H54 (cell line): ENCODE results near the gene SNRPF.
A peak's percentile ranks its signal among the peaks of the same experiment; 100 is the strongest.
"Not testable (repeated sequence)": the region's sequence is repeated elsewhere in the genome, so short reads cannot be mapped to it uniquely, and the experiment has no call there.

Experiments
- DNase-seq: peaks from one replicate; pipeline ENCODE4 v3.0.0; 2011; ENCODE audit warnings: low spot score, mixed read lengths; ENCODE audit not compliant: insufficient read length
- FAIRE-seq: peaks from 3 replicates; lab custom pipeline; 2011; peaks lifted over from hg19 to GRCh38; lab: Jason Lieb, UNC
- POLR2A ChIP-seq: IDR thresholded peaks from 2 replicates; pipeline ENCODE4 v1.6.1; 2011; ENCODE audit warnings: low read depth, mild to moderate bottlenecking, low read length

The SNRPF gene

DNA sequence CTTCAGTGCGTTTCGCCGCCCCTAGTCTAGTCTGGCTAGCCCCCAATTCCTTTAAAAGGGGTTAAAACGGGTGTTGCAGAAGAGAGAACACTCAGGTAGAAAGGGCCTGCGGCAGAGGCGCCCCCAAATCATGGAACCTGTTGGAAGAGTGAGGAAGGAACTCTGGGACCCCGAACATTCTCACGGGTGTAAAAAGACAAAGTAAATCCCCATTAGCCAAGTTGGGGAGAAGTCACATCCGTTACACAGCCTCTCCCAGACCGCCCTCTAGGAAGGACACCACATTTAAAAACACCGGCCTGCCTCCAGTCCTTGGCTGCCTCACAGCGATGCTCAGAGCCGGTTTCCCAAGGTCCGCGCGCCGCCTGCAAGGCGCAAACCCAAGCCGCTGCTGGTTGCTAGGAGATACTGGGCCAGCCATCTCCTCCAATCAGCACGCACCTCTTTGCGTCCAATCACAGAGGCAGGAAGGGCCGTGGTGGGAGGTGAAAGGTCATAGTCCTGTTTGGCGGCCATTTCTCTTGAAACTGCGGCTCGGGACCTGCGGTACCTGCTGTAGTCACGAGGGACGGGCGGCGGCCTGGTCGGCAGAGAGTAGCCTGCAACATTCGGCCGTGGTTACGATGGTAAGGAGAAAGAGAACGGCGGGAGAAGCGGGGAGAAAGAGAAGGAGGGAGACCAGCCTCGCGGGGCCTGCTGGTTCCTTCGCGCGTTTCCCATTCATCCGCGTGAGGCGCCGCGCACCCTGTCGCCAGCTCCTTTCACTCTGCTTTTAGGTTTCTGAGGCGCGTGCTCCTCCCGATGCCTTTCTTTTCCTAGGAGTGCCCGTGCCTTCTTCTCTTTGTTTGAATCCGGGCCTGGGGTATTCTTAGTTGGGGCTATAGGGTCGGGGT, at the start of gene SNRPF:
Gene SNRPF, plus strand, starts transcription at position 502 of the 893 bp plus-strand sequence. Its CDS starts 122 bp downstream, at position 624.
- peak; percentile 98 for FAIRE-seq

DNA sequence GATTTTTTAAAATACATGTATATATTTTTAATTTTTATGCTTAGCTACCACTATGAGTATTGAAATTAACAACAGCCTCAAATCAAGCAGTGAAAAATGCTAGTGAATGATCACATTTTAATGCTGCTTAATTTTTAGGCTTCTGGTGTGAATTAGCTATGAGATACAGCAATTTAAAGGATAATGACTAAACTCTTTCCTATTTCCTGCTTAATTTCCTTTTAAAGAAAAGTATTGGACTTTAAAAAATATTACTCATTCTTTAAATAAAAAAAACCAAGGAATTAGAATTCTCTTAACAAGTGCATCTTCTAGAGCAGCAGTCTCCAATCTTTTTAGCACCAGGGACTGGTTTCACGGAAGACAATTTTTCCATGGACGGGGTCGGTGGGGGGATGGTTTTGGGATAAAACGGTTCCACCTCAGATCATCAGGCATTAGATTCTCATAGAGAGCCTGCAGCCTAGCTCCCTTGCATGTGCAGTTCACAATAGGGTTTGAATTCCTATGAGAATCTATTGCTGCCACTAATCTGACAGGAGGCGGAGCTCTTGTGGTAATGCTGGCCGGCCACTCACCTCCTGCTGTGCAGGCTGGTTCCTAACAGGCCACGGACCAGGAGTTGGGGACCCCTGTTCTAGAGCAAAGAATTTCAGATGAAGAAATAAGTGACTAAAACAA, 49.6 kb upstream of the SNRPF start:
- FAIRE-seq (no peak), DNase-seq (no peak)
- no peak for TF ChIP-seq POLR2A

More for the DNA sequence above, at the start of gene SNRPF:
- DNase-seq: peak; percentile 95
- TF ChIP-seq POLR2A: peak; percentile 59

DNA sequence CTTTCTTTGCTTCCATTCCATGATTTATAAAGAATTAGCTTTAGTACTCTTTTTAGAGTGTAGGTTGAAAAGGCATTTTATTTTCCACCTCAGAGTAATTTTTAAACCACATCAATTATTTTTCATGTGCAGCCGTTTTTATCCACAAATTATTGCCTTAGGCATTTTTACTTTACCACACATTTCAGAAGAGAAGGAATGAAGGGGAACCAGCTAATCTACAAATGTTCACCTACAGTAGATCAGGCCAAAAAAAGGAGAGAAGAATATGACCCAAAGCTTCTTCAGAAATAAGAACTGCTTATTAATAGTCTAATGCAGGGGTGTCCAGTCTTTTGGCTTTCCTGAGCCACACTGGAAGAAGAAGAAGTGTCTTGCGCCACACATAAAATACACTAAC, 48.3 kb upstream of the SNRPF start:
- FAIRE-seq (no peak), DNase-seq (no peak)
- no peak for TF ChIP-seq POLR2A

DNA sequence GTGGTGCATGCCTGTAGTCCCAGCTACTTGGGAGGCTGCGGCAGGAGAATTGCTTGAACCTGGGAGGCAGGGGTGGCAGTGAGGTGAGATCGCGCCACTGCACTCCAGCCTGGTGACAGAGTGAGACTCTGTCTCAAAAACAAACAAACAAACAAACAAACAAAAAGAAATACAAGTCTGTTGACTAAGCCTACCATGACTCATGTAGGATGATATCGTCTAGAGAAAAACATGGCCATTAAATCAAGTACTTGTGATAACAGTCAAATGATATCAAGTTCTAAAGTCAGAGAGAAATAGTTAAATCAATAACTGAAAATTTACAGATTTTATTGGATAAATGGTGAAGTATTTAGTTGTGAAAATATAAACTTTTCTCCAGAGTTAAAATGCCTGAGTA, 46.6 kb upstream of the SNRPF start:
- not testable (repeated sequence) for FAIRE-seq, DNase-seq

DNA sequence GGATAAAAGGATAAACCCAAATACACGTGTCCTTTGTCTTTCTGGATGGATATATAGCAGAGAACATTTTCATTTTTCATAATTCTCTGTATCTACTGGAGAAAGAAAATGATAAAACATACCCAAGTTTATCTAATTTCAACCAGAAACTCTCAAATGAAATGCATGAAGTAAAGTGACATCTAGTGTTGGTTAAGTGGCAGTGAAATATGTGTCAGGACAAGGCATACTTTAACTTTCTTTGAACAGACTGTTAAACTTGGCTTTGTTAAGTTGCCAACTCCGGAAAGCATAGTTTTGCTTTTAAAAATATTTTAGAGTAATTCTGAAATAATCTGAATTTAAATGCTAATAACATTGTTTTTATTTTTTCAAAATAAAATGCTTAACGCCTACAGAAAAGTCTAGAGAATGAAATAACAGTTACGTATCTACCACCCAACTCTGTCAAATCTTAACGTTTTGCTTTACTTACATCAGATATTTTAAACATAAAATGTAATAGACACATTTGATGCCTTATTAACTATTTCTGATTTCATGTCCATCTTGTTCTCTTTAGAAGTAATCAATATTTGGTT, 43.0 kb upstream of the SNRPF start:
- TF ChIP-seq POLR2A: no peak
- FAIRE-seq (peak; percentile 81), DNase-seq (no peak)

DNA sequence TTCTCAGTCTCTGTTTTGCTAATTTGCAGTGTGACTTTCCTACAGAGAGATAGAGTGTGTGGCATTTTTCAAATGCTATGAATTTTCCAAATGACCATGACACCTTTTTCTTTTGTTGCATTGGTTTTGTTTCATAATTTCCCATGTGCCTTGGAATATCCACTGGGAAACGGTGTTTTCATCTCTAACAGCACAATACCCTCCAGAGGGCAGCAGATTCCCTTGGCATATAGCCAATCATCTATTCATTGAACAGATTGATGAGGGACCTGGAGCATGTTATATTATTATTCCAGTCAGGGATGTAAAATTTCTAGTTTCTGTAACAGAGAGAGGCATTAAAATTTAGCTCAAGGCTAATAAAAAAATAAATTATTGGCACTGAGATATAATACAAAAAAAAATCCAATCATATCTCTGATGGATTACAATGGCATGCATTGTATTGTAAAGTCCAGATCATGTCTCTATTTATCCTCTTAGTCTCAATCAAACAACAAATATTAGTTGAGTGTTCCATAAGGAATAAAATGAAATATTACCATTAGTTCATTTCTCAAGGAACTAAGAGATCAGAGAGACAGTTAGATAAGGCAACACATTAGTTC, 38.6 kb upstream of the SNRPF start:
- DNase-seq: no peak
- TF ChIP-seq POLR2A: no peak
- peak; percentile 94 for FAIRE-seq

DNA sequence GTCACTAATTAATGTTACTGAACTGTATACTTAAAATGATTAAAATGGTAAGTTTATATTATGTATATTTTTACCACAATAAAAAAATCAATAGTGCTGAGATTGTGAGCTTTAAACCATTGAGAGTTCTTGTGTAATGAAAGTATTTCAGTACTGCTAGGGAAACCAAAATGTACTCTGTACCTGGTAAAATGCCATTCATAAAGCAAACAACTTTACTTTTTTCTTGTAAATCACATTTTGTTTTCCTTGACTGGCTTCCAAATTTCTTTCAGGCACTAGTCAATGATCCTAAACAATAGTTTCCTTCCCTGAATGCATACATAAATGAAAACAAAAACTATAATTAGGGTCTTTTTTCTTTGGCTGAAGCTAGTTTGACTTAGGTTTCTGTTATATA, 29.4 kb upstream of the SNRPF start:
- no peak for TF ChIP-seq POLR2A
- FAIRE-seq (no peak), DNase-seq (no peak)

DNA sequence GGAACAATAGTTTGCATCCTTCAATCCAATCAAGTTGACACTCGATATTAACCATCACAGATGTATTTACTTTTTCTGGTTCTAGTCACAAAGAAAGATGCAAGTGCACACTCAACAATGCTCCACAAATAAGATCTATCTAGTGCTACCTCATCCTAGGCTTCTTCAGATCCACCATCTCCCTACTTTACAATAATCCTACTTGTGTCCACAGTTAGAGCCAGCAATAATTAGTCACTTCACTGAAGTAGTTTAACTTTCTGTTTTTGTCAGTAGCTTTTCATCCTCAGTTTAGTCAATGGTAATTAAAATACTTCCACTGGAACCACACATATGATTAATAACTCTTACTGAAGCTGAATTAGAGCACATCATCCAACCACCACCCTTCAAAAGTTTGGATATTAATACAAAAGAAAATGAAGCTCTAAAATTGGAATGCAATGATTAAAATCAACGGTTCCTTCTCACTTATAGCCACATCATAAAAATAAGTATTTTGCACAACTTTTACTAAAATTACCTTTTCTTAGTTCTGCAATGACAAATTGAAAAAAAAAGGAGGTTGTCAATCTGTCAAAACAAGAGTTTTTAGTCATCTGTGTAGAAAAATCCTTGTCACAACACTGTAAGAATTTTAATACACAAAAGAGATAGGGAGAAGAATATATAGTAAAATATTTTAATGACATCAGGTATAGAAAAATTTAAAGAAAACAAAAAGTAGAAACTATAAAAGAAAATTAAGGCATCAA, 28.2 kb upstream of the SNRPF start:
- TF ChIP-seq POLR2A: no peak
- FAIRE-seq: no peak

DNA sequence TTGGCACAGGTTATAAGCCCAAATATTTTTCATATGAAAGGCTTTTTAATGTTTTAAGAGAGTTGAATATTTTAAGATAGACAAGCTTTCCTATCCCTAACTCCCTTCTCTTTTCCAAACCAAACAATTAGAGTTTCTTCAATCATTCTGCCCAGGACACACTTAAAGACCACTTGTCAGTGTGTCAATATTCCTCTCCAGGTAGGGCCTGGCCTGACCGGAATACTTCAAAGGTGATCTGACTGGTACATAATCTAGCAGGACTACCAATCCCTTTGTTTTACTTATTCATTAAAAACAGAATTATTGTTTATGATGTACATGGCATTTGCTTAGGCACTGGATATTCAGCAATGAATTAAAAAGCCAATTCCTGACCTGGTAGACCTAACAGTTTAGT, 24.2 kb upstream of the SNRPF start:
- DNase-seq (no peak), FAIRE-seq (no peak)

More for the DNA sequence above, 28.2 kb upstream of the SNRPF start:
- DNase-seq: no peak

DNA sequence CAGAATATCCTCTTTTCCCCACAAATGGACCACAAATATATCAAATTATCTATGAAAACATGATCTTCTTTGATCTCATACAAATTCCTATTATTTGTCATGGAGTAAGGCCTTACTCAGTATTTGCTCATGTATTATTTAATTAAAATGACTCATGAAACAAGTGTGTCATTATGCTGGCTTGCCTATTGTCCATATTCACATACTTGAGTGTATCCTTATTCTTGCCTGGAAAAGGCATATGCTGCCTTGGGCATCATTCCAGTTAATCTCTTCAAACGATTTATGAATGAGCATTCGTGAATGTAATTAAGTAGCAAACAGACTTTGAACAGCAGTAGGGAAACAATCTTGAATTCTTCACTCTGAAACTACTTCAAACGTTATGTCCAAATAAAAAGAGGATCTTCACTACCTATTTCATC, 22.6 kb upstream of the SNRPF start:
- no peak for DNase-seq
- no peak for TF ChIP-seq POLR2A
- peak; percentile 33 for FAIRE-seq

More for the DNA sequence above, 24.2 kb upstream of the SNRPF start:
- no peak for TF ChIP-seq POLR2A

DNA sequence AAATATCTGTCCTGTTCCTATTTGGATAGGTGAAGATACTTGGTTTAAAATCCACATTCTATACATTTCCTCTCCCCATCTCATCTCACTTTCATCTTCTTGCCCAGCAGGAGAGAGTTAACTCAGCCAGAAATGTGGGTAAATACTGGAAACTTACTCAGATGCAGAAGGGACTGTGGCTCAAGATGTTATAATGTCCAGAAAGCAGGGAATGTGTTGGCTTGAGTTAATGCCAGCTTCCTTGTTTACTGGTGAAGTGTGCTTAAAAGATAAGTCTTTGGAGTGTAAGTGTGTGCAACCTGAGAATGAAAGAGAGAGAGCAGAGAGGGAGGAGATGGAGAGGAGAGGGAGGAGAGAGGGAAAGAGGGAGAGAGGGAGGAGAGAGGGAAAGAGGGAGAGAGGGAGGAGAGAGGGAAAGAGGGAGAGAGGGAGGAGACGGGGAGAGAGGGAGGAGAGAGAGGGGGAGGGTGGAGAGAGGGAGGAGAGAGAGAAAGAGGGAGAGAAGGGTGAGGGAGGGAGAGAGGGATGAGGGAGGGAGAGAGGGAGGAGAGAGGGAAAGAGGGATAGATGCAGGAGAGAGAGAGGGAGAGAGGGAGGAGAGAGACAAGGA, 22.0 kb upstream of the SNRPF start:
- DNase-seq: no peak
- no peak for TF ChIP-seq POLR2A
- no peak for FAIRE-seq

DNA sequence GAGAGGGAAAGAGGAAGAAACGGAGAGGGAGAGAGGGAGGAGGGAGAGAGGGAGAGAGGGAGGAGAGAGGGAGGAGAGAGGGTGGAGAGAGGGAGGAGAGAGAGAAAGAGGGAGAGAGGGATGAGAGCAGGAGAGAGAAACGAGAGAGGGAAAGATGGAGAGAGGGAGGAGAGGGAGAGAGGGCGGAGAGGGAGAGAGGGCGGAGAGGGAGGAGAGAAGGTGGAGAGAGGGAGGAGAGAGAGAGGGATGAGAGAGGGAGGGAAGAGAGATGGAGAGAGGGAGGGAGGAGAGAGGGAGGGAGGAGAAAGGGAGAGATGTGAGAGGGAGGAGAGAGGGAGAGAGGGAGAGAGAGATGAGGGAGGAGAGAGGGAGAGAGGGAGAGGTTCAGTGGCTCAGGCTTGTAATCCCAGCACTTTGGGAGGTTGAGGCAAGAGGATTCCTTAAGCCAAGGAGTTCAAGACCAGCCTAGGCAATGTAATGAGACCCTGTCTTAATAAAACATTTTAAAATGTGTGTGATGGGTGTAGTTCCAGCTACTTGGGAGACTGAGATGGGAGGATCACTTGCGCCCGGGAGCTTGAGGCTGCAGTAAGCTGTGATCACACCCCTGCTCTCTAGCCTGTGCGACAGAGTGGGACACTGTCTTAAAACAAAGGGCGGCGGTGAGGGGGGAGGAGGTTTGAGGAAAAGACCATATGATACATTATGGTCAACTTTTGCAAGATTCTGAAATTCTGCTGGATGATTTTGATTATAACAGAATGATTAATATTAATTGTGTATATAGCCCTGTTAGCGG, 21.3 kb upstream of the SNRPF start:
- DNase-seq (no peak), FAIRE-seq (no peak)
- no peak for TF ChIP-seq POLR2A
